HG03354 (cell line): Measurements from ENCODE around the gene MMGT1.
"Not testable (repeated sequence)": the region's sequence is repeated elsewhere in the genome, so short reads cannot be mapped to it uniquely, and the experiment has no call there.

Experiments
- ATAC-seq: cut with Tn5 transposase; IDR thresholded peaks from one replicate; pipeline ENCODE4 v1.9.1; 2021; ENCODE audit warnings: mild to moderate bottlenecking; ENCODE audit not compliant: unreplicated experiment, poor library complexity, severe bottlenecking

Gene MMGT1

DNA sequence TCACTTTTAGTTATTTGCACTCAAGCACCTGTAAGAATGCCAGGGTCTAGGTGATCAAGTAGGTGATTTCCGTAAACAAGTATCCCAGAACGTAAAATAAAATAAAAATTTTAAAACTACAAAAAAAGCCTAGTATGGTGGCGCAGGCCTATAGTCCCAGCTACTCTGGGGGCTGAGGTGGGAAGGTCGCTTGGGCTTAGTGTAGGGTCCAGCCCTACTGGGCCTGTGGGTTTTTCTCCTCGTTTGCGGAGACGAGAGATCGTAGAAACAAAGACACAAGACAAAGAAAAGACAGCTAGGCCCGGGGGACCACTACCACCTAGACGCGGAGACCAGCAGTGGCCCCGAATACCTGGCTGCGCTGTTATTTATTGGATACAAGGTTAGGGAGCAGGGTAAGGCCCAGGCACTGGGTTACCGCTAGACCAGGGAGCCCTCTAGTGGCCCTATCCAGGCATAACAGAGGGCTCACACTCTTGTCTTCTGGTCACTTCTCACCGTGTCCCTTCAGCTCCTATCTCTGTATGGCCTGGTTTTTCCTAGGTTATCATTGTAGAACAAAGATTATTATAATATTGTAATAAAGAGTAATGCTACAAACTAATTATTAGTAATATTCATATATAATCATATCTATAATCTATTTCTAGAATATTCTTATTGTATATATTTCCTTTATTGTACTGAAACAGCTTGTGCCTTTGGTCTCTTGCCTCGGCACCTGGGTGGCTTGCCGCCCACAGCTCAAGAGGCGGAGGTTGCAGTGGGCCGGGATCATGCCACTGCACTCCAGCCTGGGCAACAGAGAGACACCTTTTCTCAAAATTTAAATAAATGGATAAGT is 41.9 kb downstream of the MMGT1 start:
- ATAC-seq: peak; percentile 82

DNA sequence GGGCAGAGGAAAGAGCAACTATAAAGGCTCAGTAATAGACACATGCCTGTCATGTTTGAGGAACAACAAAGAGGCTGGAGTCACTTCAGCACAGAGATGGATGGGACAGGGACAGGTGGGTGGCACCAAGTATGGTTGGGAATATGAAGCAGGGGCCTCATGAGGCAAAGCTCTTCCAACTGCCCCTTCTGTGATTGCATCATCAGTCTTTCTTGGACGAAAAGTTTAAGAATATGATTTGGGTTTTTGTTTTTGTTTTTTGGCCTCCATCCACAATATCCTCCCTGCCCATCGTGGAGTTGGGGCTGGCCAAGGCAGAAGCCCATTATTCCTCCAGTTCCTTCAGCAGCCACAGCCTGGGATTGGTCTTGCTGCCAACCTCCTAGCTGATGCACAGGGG is 45.9 kb downstream of the MMGT1 start:
- ATAC-seq: no peak

DNA sequence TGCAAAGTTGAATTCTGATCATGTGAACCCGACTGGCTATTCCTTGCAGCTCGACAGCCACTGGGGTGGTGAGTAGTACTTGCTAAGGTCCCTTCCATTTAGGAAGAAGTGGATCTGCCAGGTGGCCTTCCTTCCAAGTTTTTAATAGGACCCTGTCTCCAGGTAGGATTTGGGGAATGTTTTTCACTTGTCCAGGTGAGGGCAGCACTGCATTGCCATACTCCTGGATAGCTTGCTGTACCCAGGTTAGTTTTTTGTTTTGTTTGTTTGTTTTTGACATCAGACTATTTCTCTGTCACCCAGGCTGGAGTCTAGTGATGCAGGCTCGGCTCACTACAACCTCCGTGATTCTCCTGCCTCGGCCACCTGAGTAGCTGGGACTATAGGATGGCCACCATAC is 50.4 kb downstream of the MMGT1 start:
- ATAC-seq: no peak

DNA sequence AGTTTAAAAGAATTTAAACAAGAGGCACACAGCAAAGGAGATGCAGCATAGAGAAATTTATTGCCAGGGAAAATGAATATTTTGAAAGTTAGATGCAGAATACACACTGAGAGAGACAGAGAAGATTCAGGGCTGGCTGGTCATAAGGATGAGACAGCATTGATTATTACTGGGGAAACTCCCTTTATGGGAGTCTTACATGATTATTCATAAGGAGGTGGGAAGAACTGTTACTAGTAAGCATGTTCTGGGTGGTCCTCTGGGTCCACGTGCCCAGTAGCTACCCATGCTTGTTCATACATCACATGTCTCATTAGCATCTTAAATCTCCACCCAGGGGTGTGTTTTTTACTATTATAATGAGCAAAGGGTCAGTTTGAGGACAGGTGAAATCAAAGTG is 53.3 kb downstream of the MMGT1 start:
- not testable (repeated sequence) for ATAC-seq

DNA sequence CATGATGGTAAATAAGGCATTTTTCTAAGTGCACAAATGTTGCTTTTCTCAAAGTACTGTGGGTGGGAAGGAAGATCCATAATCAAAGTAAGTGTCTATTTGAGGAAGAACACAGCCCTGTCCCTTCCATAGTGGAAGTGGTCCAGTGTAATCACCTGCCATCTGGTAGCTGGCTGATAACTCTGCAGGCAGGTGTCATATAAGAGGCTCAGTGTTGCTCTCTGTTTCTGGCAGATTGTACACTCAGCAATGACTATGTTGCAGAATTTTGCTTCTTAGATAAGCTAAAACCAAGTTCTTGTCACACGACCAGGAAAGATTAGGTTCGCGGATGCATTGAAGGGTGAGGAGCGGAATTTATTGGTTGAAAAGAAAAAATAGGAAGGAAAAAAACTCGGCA is 59.4 kb downstream of the MMGT1 start:
- ATAC-seq: no peak
